K562 (cell line): Measurements from ENCODE around the gene DPP9. TPM values are rescaled to one million over a fixed set of nuclear protein-coding genes. Genes with fewer than 3 reads are reported as not detected.

Experiments
- ATAC-seq: fragments of 200-7000 bp; cut with Tn5 transposase; 3 replicates; pipeline ENCODE4 v1.9.1; 2020; ENCODE audit warnings: moderate library complexity
- BruUV-seq: library from RNA; stranded (reverse); fragments of 400-500 nt; replicated peaks from 2 replicates; lab custom pipeline; 2021; lab: Mats Ljungman, UMichigan
- CTCF ChIA-PET: fragments of 300-600 bp; formaldehyde crosslinking; extraction: SDS; loops from one replicate; lab custom pipeline; 2021; ENCODE audit warnings: low intra/inter-chr PET ratio; lab: Yijun Ruan, JAX
- POLR2A ChIA-PET: fragments of 300-600, 350-650 bp; sonication (Branson Sonifier 250); formaldehyde crosslinking; extraction: SDS; loops from one replicate; lab custom pipeline; 2021; ENCODE audit warnings: antibody characterized with exemption, inconsistent platforms; lab: Yijun Ruan, JAX
- DNase-seq, 4 experiments: peaks; one replicate each; pipeline versions ENCODE4 v3.0.0 to v3.0.0-alpha.2; 2011 to 2018; ENCODE audit warnings: low spot score in 3 of 4, mixed read lengths in 3 of 4; ENCODE audit errors: extremely low read depth in 1 of 4
- FAIRE-seq: peaks from 2 replicates; lab custom pipeline; 2011; peaks lifted over from hg19 to GRCh38; lab: Jason Lieb, UNC
- H2AFZ ChIP-seq: 2 replicates; pipeline ENCODE4 v1.6.0; 2011; ENCODE audit warnings: low read depth, low read length, control low read depth, inconsistent platforms
- H3K27ac ChIP-seq: fragments of 200-600 bp; 3 replicates; pipeline ENCODE4 v1.8.0; 2011; ENCODE audit warnings: low read depth, mild to moderate bottlenecking, control low read depth, inconsistent platforms, low read length, moderate library complexity, mixed read lengths; ENCODE audit errors: extremely low read depth
- H3K27me3 ChIP-seq, 2 experiments: fragments of 300-600 bp in 1 of 2; 2 replicates in 1 of 2; 3 replicates in 1 of 2; pipeline versions ENCODE4 v1.6.0 to v1.8.0; 2011; ENCODE audit warnings: inconsistent platforms in 2 of 2, low read length in 2 of 2, mild to moderate bottlenecking in 1 of 2, mixed read lengths in 1 of 2, moderate library complexity in 1 of 2; ENCODE audit not compliant: control insufficient read depth in 2 of 2, insufficient read depth in 2 of 2
- H3K36me3 ChIP-seq: fragments of 300-600 bp; 3 replicates; pipeline ENCODE4 v1.8.0; 2011; ENCODE audit warnings: mild to moderate bottlenecking, low read length, inconsistent platforms; ENCODE audit not compliant: control insufficient read depth, insufficient read depth
- H3K4me1 ChIP-seq, 2 experiments: fragments of 200-600 bp in 1 of 2; replicated peaks in 1 of 2; 2 replicates in 1 of 2; 3 replicates in 1 of 2; pipeline versions ENCODE4 v1.5.1 to v1.8.0; 2011; ENCODE audit warnings: inconsistent platforms in 2 of 2, low read length in 2 of 2, mild to moderate bottlenecking in 1 of 2, mixed read lengths in 1 of 2, moderate library complexity in 1 of 2; ENCODE audit not compliant: control insufficient read depth in 2 of 2, insufficient read depth in 2 of 2
- H3K4me2 ChIP-seq: 2 replicates; pipeline ENCODE4 v1.6.1; 2011; ENCODE audit warnings: low read length, control low read depth, inconsistent platforms, mixed read lengths; ENCODE audit not compliant: insufficient read depth
- H3K4me3 ChIP-seq: fragments of 200-600 bp; sonication (generic), shearing (Covaris generic); 2 replicates; pipeline ENCODE4 v1.5.1; 2016; ENCODE audit warnings: control low read depth, inconsistent platforms
- H3K79me2 ChIP-seq: fragments of 200-600 bp; 3 replicates; pipeline ENCODE4 v1.8.0; 2011; ENCODE audit warnings: low read length, inconsistent platforms; ENCODE audit not compliant: control insufficient read depth, insufficient read depth
- H3K9ac ChIP-seq, 2 experiments: 2 replicates each; pipeline versions ENCODE4 v1.6.0 to v1.6.1; 2011; ENCODE audit warnings: low read depth in 2 of 2, low read length in 2 of 2, control low read depth in 1 of 2, inconsistent platforms in 1 of 2, mild to moderate bottlenecking in 1 of 2, mixed read lengths in 1 of 2; ENCODE audit not compliant: insufficient read depth in 1 of 2
- H3K9me1 ChIP-seq: one replicate; pipeline ENCODE4 v1.6.0; 2011; ENCODE audit warnings: inconsistent platforms, mild to moderate bottlenecking, low read length, moderate library complexity; ENCODE audit not compliant: control insufficient read depth, insufficient read depth
- H3K9me3 ChIP-seq: replicated peaks from 2 replicates; pipeline ENCODE4 v1.5.1; 2011; ENCODE audit warnings: low read depth, low read length, inconsistent platforms; ENCODE audit not compliant: control insufficient read depth, insufficient read depth
- H4K20me1 ChIP-seq: replicated peaks from 2 replicates; pipeline ENCODE4 v1.6.1; 2011; ENCODE audit warnings: low read length, inconsistent platforms, mixed read lengths; ENCODE audit not compliant: control insufficient read depth, insufficient read depth
- POLR2G ChIP-seq: fragments of 200-400 bp; formaldehyde crosslinking; IDR thresholded peaks from 2 replicates; pipeline ENCODE4 v1.6.1; 2017; ENCODE audit warnings: low read depth, mild to moderate bottlenecking, antibody characterized with exemption, low read length, moderate library complexity
- RBFOX2 ChIP-seq: fragments of 200-400 bp; formaldehyde crosslinking; IDR thresholded peaks from 2 replicates; pipeline ENCODE4 v1.6.1; 2017; ENCODE audit warnings: low read depth, mild to moderate bottlenecking, low read length, moderate library complexity
- TAL1 ChIP-seq: fragments of 450-650 bp; IDR thresholded peaks from 2 replicates; pipeline ENCODE4 v1.6.1; 2016; ENCODE audit warnings: mild to moderate bottlenecking
- ZBTB33 ChIP-seq: sonication (generic); formaldehyde crosslinking; IDR thresholded peaks from 2 replicates; pipeline ENCODE4 v1.8.1; 2023; ENCODE audit warnings: mild to moderate bottlenecking, missing genetic modification reagents
- WGBS: fragments of 100-300 bp; shearing (Covaris generic); methylation state at CpG from one replicate; pipeline ENCODE4 v1.1.6; 2016; ENCODE audit warnings: low coverage, mixed read lengths; ENCODE audit not compliant: insufficient coverage; ENCODE audit errors: missing lambda C conversion rate; 5-methylcytosine and 5-hydroxymethylcytosine counted together
- in situ Hi-C: fragments of 300-500 bp; cut with MboI; formaldehyde crosslinking; loops from 4 replicates; pipeline ENCODE4 v1.15.0; 2018; ENCODE audit warnings: inconsistent platforms, mixed read lengths
- intact Hi-C: fragments of 100-400 bp; cut with micrococcal nuclease; formaldehyde crosslinking; loops from 2 replicates; pipeline ENCODE4 v1.14.2; 2022
- polyA plus RNA-seq, 8 experiments: library from polyadenylated mRNA; depleted of rRNA in 4 of 8; stranded (reverse) in 5 of 8; unstranded in 3 of 8; fragments of >200 nt; fragmentation: Nextera tagmentation in 2 of 8; fragmentation: Illumina TruSeq in 1 of 8; extraction: Ambion mirVana in 2 of 8; extraction: Trizol in 1 of 8; gene quantifications; 2 replicates each; pipeline versions ENCODE4 v1.2.1 to v1.2.3, GENCODE V29; 2011 to 2014; ENCODE audit warnings: inconsistent platforms in 1 of 8, missing spikeins in 1 of 8
- total RNA-seq, 7 experiments: library from RNA; depleted of rRNA in 6 of 7; stranded (reverse); fragments of >200 nt in 6 of 7; fragmentation: Illumina TruSeq in 2 of 7; extraction: Trizol in 2 of 7; gene quantifications; 2 replicates each; pipeline versions ENCODE4 v1.2.1 to v1.2.3, GENCODE V29; 2011 to 2021; ENCODE audit warnings: low replicate concordance in 1 of 7

DPP9 gene
- total and polyA plus RNA-seq, 9 of the 15 experiments (the other 6 are each of a cell fraction or from before 2014, with no cell fraction given), result 0.90 to 66.7 (median 24.5) TPM

GRCh38 chr19:4682417-4683200 lies 41.0 kb downstream of the DPP9 start:
- FAIRE-seq (no peak), ATAC-seq (no peak), DNase-seq (no peak)
- H3K27ac ChIP-seq, result no peak overlapping the region
- BruUV-seq, result no TSS peak
- H3K4me2 ChIP-seq, result no peak overlapping the region
- no peaks in the 10 kb centered on the region; the same call in 1 of the 2 replicates for H4K20me1 ChIP-seq
- no peaks in the 10 kb centered on the region for H3K9me3 ChIP-seq
- no peak overlapping the region for H3K4me3 ChIP-seq
- H3K9me1 ChIP-seq, result peaks cover 2% of the 10 kb centered on the region
- H3K36me3 ChIP-seq, result peaks cover 58% of the 10 kb centered on the region; the same call in 1 of the 3 replicates
- no peaks in the 10 kb centered on the region for H3K27me3 ChIP-seq
- H3K4me1 ChIP-seq, result peaks cover 4 to 34% of the 10 kb centered on the region in 2 experiments; a peak in 3 of 5 replicates
- H3K79me2 ChIP-seq, result no peaks in the 10 kb centered on the region
- WGBS, result 96% methylated on average over 23 of the region's 45 CpGs
- TF ChIP-seq ZBTB33 (CRISPR knock-in tag), result 0 out of 2 replicates have a peak, but pooled peaks have one; percentile 56
- 0 out of 2 replicates have a peak, but pooled peaks have one; percentile 33 for TF ChIP-seq RBFOX2
- peak; percentile 52 for TF ChIP-seq POLR2G
- no peak for TF ChIP-seq TAL1
- H3K9ac ChIP-seq, result no peak overlapping the region; a peak in 1 of 4 replicates
- ChIA-PET POLR2A (no interaction called here), CTCF (no interaction called here)
- intact Hi-C loops, result no loop called here
- in situ Hi-C loops, result no loop called here
- H2AFZ ChIP-seq, result no peak overlapping the region
